ENCODE measurements around the gene JMY. TPM values are rescaled to one million over a fixed set of nuclear protein-coding genes. Genes with fewer than 3 reads are reported as not detected.

JMY gene
- total RNA-seq, 5 donors from 2014 or later (not counting 1 experiment from before 2014, with no cell fraction given), result 18.0 to 45.3 (median 21.1) TPM

DNA sequence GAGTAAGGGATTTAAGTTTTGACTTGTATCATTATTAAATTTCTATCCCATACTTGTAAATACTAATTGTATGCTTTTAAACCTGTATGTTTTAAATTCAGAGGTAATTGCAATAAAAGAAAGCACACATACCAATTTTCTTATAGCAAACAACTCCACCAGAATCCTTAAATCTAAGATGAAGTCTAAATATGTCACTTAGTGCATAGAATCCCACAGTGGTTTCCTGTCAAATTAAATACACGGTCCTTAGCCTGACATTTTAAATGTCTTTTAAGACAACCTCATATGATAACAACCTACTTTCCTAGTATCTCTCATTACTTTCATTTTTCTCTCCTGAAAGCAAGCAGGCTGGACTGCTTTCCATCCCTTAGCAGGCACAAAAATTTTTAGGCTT is 52.0 kb downstream of the JMY start:
- Mint-ChIP-seq H3K36me3 (peaks cover 55% of the 10 kb centered on the region), H3K9me3 (no peaks in the 10 kb centered on the region), H3K4me3 (no peak overlapping the region), H3K27me3 (no peaks in the 10 kb centered on the region), H3K27ac (no peak overlapping the region), H3K4me1 (peaks cover 14 to 36% (median 16%) of the 10 kb centered on the region in 3 donors)
- peaks cover 0 to 6% of the 10 kb centered on the region in 2 experiments for H3K4me1 ChIP-seq (ENCODE audit: control insufficient read depth in 1 of 2, extremely low read depth in 1 of 2, insufficient read depth in 2 of 2, low read length in 2 of 2)
- ATAC-seq (replicated peaks in 1 of 4), result no peak
- DNase-seq, result no peak
- no peak overlapping the region for H3K4me3 ChIP-seq (ENCODE audit: control insufficient read depth in 1 of 2, extremely low read depth in 1 of 2, low read length in 1 of 2)
- no peak overlapping the region for H3K27ac ChIP-seq (ENCODE audit: low read length)
- WGBS (ENCODE audit: insufficient coverage), result 13% methylated on average over 1 of the region's 1 CpG
- CTCF ChIA-PET, result no interaction called here
- H3K36me3 ChIP-seq (ENCODE audit: control insufficient read depth in 2 of 2, extremely low read depth in 1 of 2, insufficient read depth in 1 of 2, low read length in 1 of 2), result peaks cover 0 to 18% of the 10 kb centered on the region in 2 donors
- H3K9me3 ChIP-seq, result no peaks in the 10 kb centered on the region
- no peaks in the 10 kb centered on the region for H3K27me3 ChIP-seq (replicated peaks in 1 of 2; ENCODE audit: control insufficient read depth in 2 of 2, extremely low read depth in 1 of 2, insufficient read depth in 2 of 2, low read length in 1 of 2)
- POLR2A ChIA-PET, result no interaction called here

GRCh38 chr5:79295029-79295428 is 59.1 kb downstream of the JMY start:
- H3K36me3 Mint-ChIP-seq, result peaks cover 56% of the 10 kb centered on the region
- Histone ChIP-seq H3K4me3 (ENCODE audit: control insufficient read depth in 1 of 2, extremely low read depth in 1 of 2, low read length in 1 of 2) (no peak overlapping the region), H3K9me3 (no peaks in the 10 kb centered on the region), H3K4me1 (ENCODE audit: control insufficient read depth in 1 of 2, extremely low read depth in 1 of 2, insufficient read depth in 2 of 2, low read length in 2 of 2) (no peaks in the 10 kb centered on the region), H3K27ac (ENCODE audit: low read length) (no peak overlapping the region), H3K36me3 (ENCODE audit: control insufficient read depth in 2 of 2, extremely low read depth in 1 of 2, insufficient read depth in 1 of 2, low read length in 1 of 2) (peaks cover 0 to 30% of the 10 kb centered on the region in 2 donors), H3K27me3 (replicated peaks in 1 of 2; ENCODE audit: control insufficient read depth in 2 of 2, extremely low read depth in 1 of 2, insufficient read depth in 2 of 2, low read length in 1 of 2) (no peaks in the 10 kb centered on the region)
- no peaks in the 10 kb centered on the region for H3K9me3 Mint-ChIP-seq
- peaks cover 0 to 7% (median 5%) of the 10 kb centered on the region in 3 donors for H3K4me1 Mint-ChIP-seq
- ATAC-seq (replicated peaks in 1 of 4) (no peak), DNase-seq (no peak)
- WGBS (ENCODE audit: insufficient coverage), result no CpG with 5 or more reads among the region's 2 CpGs
- ChIA-PET CTCF (no interaction called here), POLR2A (interaction anchor here in 1 of 2 donors (0.6 to 0.9 kb wide), 2 partner anchors 13 to 56 kb away, joined by 3 to 4 read pairs; no protein-coding TSS in a partner anchor)
- H3K4me3 Mint-ChIP-seq, result no peak overlapping the region
- H3K27ac Mint-ChIP-seq, result no peak overlapping the region
- no peaks in the 10 kb centered on the region for H3K27me3 Mint-ChIP-seq

GRCh38 chr5:79297661-79298060 is 61.7 kb downstream of the JMY start:
- H3K36me3 Mint-ChIP-seq, result peaks cover 53% of the 10 kb centered on the region
- H3K27me3 ChIP-seq (replicated peaks in 1 of 2; ENCODE audit: control insufficient read depth in 2 of 2, extremely low read depth in 1 of 2, insufficient read depth in 2 of 2, low read length in 1 of 2), result no peaks in the 10 kb centered on the region
- WGBS (ENCODE audit: insufficient coverage), result 100% methylated on average over 1 of the region's 4 CpGs
- no peak overlapping the region for H3K27ac Mint-ChIP-seq
- H3K4me3 Mint-ChIP-seq, result no peak overlapping the region
- no peaks in the 10 kb centered on the region for H3K27me3 Mint-ChIP-seq
- no peaks in the 10 kb centered on the region for H3K9me3 Mint-ChIP-seq
- H3K27ac ChIP-seq (ENCODE audit: low read length), result no peak overlapping the region
- H3K4me3 ChIP-seq (ENCODE audit: control insufficient read depth in 1 of 2, extremely low read depth in 1 of 2, low read length in 1 of 2), result no peak overlapping the region
- DNase-seq (no peak), ATAC-seq (replicated peaks in 1 of 4) (no peak)
- ChIA-PET POLR2A (no interaction called here), CTCF (no interaction called here)
- peaks cover 0 to 5% (median 0%) of the 10 kb centered on the region in 3 donors for H3K4me1 Mint-ChIP-seq
- H3K9me3 ChIP-seq, result no peaks in the 10 kb centered on the region
- no peaks in the 10 kb centered on the region for H3K4me1 ChIP-seq (ENCODE audit: control insufficient read depth in 1 of 2, extremely low read depth in 1 of 2, insufficient read depth in 2 of 2, low read length in 2 of 2)
- peaks cover 4 to 35% of the 10 kb centered on the region in 2 donors for H3K36me3 ChIP-seq (ENCODE audit: control insufficient read depth in 2 of 2, extremely low read depth in 1 of 2, insufficient read depth in 1 of 2, low read length in 1 of 2)

DNA sequence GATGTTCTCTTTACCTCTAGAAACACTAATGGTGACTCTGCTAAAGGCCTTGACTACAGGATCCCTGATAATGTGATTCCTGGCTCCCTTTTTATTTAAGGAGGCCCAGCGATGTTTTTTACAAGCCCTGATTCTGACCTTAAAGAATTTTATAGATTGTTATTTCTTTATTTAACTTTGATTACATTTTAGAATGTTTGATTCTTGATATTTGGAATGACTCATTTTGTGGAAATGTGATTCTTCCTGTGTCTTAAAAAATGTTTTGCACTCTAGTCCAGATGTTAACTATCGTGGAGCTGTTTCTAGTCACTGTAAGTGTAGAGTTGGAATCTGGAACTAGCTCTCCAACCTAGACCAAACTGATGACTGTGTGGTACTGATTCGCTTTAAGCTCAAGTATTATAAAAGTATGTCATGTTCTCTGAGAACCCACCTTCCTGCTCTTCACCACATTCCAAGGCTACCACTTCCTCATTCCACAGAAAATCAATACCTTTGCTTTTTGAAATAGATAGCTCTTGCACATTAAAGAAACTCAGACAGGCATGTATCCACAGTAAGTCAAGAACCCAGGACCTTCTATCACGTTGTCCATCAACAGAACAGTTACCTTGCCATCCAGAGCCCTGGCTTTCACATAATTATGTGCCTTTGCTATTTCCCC is 65.2 kb downstream of the JMY start:
- CTCF ChIA-PET, result interaction anchor here in 1 of 2 donors (1.0 kb wide), 1 partner anchor 12 kb away, joined by 10 read pairs; no protein-coding TSS in a partner anchor
- no peak overlapping the region for H3K27ac Mint-ChIP-seq
- no peaks in the 10 kb centered on the region for H3K4me1 ChIP-seq (ENCODE audit: control insufficient read depth in 1 of 2, extremely low read depth in 1 of 2, insufficient read depth in 2 of 2, low read length in 2 of 2)
- peaks cover 48% of the 10 kb centered on the region for H3K36me3 Mint-ChIP-seq
- POLR2A ChIA-PET, result interaction anchor here in 1 of 2 donors (0.6 to 0.8 kb wide), 3 partner anchors 12 to 37 kb away, joined by 3 to 9 read pairs (median 4); no protein-coding TSS in a partner anchor
- no peak overlapping the region for H3K27ac ChIP-seq (ENCODE audit: low read length)
- H3K4me1 Mint-ChIP-seq, result no peaks in the 10 kb centered on the region
- peaks cover 4 to 54% of the 10 kb centered on the region in 2 donors for H3K36me3 ChIP-seq (ENCODE audit: control insufficient read depth in 2 of 2, extremely low read depth in 1 of 2, insufficient read depth in 1 of 2, low read length in 1 of 2)
- ATAC-seq (replicated peaks in 1 of 4) (no peak), DNase-seq (no peak)
- no peaks in the 10 kb centered on the region for H3K27me3 ChIP-seq (replicated peaks in 1 of 2; ENCODE audit: control insufficient read depth in 2 of 2, extremely low read depth in 1 of 2, insufficient read depth in 2 of 2, low read length in 1 of 2)
- H3K4me3 ChIP-seq (ENCODE audit: control insufficient read depth in 1 of 2, extremely low read depth in 1 of 2, low read length in 1 of 2), result no peak overlapping the region
- WGBS (ENCODE audit: insufficient coverage), result no CpG with 5 or more reads among the region's 4 CpGs
- H3K9me3 ChIP-seq, result no peaks in the 10 kb centered on the region
- H3K4me3 Mint-ChIP-seq, result no peak overlapping the region
- H3K27me3 Mint-ChIP-seq, result no peaks in the 10 kb centered on the region
- H3K9me3 Mint-ChIP-seq, result no peaks in the 10 kb centered on the region

GRCh38 chr5:79302454-79302853 is 66.5 kb downstream of the JMY start:
- H3K27me3 ChIP-seq (replicated peaks in 1 of 2; ENCODE audit: control insufficient read depth in 2 of 2, extremely low read depth in 1 of 2, insufficient read depth in 2 of 2, low read length in 1 of 2), result no peaks in the 10 kb centered on the region
- peaks cover 6 to 66% of the 10 kb centered on the region in 2 donors for H3K36me3 ChIP-seq (ENCODE audit: control insufficient read depth in 2 of 2, extremely low read depth in 1 of 2, insufficient read depth in 1 of 2, low read length in 1 of 2)
- no peaks in the 10 kb centered on the region for H3K4me1 Mint-ChIP-seq
- no CpG with 5 or more reads among the region's 1 CpG for WGBS (ENCODE audit: insufficient coverage)
- ATAC-seq (replicated peaks in 1 of 4) (no peak), DNase-seq (no peak)
- no peak overlapping the region for H3K27ac ChIP-seq (ENCODE audit: low read length)
- no peak overlapping the region for H3K4me3 ChIP-seq (ENCODE audit: control insufficient read depth in 1 of 2, extremely low read depth in 1 of 2, low read length in 1 of 2)
- H3K27me3 Mint-ChIP-seq, result no peaks in the 10 kb centered on the region
- H3K9me3 Mint-ChIP-seq, result no peaks in the 10 kb centered on the region
- H3K4me1 ChIP-seq (ENCODE audit: control insufficient read depth in 1 of 2, extremely low read depth in 1 of 2, insufficient read depth in 2 of 2, low read length in 2 of 2), result no peaks in the 10 kb centered on the region
- H3K27ac Mint-ChIP-seq, result no peak overlapping the region
- H3K4me3 Mint-ChIP-seq, result no peak overlapping the region
- peaks cover 54% of the 10 kb centered on the region for H3K36me3 Mint-ChIP-seq
- ChIA-PET POLR2A (no interaction called here), CTCF (no interaction called here)
- H3K9me3 ChIP-seq, result no peaks in the 10 kb centered on the region

DNA sequence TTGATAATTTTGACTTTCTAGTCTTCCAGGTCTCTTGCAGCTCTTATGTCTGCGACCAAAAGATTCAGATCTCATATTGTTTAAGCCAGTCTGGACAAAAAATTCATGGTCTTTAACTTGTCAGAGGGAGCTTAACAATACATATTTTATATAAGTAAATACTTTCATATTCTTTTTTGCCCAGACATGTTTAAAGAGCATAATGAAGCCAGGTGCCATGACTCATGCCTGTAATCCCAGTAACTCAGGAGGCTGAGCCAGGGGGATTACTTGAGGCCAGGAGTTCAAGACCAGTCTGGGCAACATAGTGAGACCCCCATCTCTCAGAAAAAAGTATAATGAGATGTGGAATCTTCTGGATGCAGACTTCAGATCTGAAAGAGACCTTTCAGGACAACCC is 69.8 kb downstream of the JMY start:
- H3K36me3 Mint-ChIP-seq, result peaks cover 51% of the 10 kb centered on the region
- ATAC-seq (replicated peaks in 1 of 4), result no peak

More for the DNA sequence above, 69.8 kb downstream of the JMY start:
- Mint-ChIP-seq H3K4me1 (peaks cover 0 to 6% (median 0%) of the 10 kb centered on the region in 3 donors), H3K9me3 (no peaks in the 10 kb centered on the region), H3K27me3 (no peaks in the 10 kb centered on the region), H3K27ac (no peak overlapping the region), H3K4me3 (no peak overlapping the region)
- no peaks in the 10 kb centered on the region for H3K27me3 ChIP-seq (replicated peaks in 1 of 2; ENCODE audit: control insufficient read depth in 2 of 2, extremely low read depth in 1 of 2, insufficient read depth in 2 of 2, low read length in 1 of 2)
- no peaks in the 10 kb centered on the region for H3K9me3 ChIP-seq
- H3K4me1 ChIP-seq (ENCODE audit: control insufficient read depth in 1 of 2, extremely low read depth in 1 of 2, insufficient read depth in 2 of 2, low read length in 2 of 2), result no peaks in the 10 kb centered on the region
- no peak for DNase-seq
- H3K4me3 ChIP-seq (ENCODE audit: control insufficient read depth in 1 of 2, extremely low read depth in 1 of 2, low read length in 1 of 2), result no peak overlapping the region
- H3K36me3 ChIP-seq (ENCODE audit: control insufficient read depth in 2 of 2, extremely low read depth in 1 of 2, insufficient read depth in 1 of 2, low read length in 1 of 2), result peaks cover 3 to 57% of the 10 kb centered on the region in 2 donors
- POLR2A ChIA-PET, result interaction anchor here in 1 of 2 donors (0.6 to 0.7 kb wide), 2 partner anchors 24 to 674 kb away, joined by 3 read pairs; no protein-coding TSS in a partner anchor
- H3K27ac ChIP-seq (ENCODE audit: low read length), result no peak overlapping the region
- no CpG with 5 or more reads among the region's 1 CpG for WGBS (ENCODE audit: insufficient coverage)
- CTCF ChIA-PET, result interaction anchor here (0.5 to 1.1 kb wide), 3 partner anchors 63 to 173 kb away, joined by 3 read pairs; no protein-coding TSS in a partner anchor

All from T-cell (primary cell).